Loucy (cell line): ENCODE results near the gene PLXNA2.

Source experiments
- CTCF ChIP-seq: fragments of 200-600 bp; sonication (generic); conservative IDR thresholded peaks from 2 replicates; pipeline ENCODE4 v1.5.1; 2014; ENCODE audit warnings: mild to moderate bottlenecking, antibody characterized with exemption, low read length
- EZH2phosphoT487 ChIP-seq: fragments of 200-600 bp; IDR thresholded peaks from 2 replicates; pipeline ENCODE4 v1.6.1; 2018; ENCODE audit warnings: antibody characterized with exemption, mild to moderate bottlenecking, moderate library complexity, borderline replicate concordance

GRCh38 chr1:208154679-208155642, 89.2 kb downstream of the PLXNA2 start:
- TF ChIP-seq CTCF (no peak), EZH2phosphoT487 (no peak)
